ENCODE measurements around the gene OPHN1.

Gene OPHN1

DNA sequence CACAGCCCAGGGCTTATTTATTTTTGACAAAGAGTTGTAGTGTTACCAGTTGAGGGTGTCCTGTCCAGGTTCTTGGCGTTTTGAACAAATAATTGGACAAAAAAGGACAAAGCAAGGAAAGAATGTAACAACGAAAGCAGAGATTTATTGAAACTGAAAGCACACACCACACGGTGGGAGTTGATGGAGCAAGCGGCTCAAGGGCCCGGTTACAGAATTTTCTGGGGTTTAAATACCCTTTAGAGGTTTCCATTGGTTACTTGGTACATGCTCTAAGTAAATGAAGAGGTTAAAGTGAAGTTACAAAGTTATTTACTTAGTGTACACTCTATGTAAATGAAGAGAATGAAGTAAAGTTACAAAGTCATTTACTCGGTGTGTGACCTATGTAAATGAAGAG is 27.8 kb upstream of the OPHN1 start:
- no peak overlapping the region for H3K27ac ChIP-seq
- TF ChIP-seq, protein P1, sequence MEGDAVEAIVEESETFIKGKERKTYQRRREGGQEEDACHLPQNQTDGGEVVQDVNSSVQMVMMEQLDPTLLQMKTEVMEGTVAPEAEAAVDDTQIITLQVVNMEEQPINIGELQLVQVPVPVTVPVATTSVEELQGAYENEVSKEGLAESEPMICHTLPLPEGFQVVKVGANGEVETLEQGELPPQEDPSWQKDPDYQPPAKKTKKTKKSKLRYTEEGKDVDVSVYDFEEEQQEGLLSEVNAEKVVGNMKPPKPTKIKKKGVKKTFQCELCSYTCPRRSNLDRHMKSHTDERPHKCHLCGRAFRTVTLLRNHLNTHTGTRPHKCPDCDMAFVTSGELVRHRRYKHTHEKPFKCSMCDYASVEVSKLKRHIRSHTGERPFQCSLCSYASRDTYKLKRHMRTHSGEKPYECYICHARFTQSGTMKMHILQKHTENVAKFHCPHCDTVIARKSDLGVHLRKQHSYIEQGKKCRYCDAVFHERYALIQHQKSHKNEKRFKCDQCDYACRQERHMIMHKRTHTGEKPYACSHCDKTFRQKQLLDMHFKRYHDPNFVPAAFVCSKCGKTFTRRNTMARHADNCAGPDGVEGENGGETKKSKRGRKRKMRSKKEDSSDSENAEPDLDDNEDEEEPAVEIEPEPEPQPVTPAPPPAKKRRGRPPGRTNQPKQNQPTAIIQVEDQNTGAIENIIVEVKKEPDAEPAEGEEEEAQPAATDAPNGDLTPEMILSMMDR (conservative IDR thresholded peaks at IDR 0.05), result no peak
- TF ChIP-seq ZFX (IDR thresholded peaks at IDR 0.05), result no peak

DNA sequence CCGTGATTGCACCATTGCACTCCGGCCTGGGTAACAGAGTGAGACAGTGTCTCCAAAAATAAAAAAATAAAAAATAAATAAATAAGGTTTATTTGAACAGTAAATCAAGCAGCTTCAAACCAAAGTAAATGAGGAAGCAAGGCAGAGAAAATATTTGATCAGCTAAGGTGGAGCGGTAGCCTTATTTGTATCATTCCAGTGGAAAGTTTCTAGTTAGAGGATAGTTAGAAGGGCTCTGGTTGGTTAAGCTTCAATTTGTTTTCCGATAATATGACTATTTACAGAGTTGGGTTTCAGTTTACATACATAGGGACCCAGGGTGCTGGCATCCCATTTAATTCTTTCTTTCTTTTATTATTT is 21.8 kb upstream of the OPHN1 start:
- H3K27ac ChIP-seq, result peak overlapping the region; percentile 93
- TF ChIP-seq ZFX (IDR thresholded peaks at IDR 0.05), result no peak
- TF ChIP-seq, protein P1 (conservative IDR thresholded peaks at IDR 0.05), result no peak

DNA sequence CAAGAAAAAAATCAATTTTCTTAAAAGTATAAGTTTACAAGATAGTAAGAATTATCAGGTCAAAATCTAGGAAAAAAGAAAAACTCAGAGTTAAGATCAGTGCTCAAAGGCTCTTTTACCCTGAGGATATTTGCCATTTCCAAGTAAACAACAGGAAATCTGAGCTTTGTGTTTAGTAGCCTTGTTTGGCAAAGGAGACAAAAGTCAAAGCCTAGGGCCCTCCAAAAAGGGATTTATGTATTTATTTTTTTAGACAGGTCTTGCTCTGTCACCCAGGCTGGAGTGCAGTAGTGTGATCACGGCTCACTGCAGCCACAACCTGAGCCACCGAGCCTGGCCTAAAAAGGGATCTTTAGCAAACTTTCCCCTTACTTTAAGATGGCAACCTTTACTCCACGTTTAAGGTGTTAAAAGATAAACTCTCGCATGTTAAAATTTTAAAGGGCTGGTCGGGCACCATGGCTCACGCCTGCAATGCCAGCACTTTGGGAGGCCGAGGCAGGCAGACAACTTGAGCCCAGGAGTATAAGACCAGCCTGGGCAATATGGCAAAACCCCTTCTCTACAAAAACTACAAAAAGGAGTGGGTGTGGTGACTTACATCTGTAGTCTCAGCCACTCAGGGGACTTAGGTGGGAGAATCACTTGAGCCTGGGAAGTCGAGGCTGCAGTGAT is 21.3 kb upstream of the OPHN1 start:
- peak overlapping the region; percentile 93 for H3K27ac ChIP-seq
- TF ChIP-seq, protein P1 (conservative IDR thresholded peaks at IDR 0.05), result no peak
- TF ChIP-seq ZFX (IDR thresholded peaks at IDR 0.05), result no peak

DNA sequence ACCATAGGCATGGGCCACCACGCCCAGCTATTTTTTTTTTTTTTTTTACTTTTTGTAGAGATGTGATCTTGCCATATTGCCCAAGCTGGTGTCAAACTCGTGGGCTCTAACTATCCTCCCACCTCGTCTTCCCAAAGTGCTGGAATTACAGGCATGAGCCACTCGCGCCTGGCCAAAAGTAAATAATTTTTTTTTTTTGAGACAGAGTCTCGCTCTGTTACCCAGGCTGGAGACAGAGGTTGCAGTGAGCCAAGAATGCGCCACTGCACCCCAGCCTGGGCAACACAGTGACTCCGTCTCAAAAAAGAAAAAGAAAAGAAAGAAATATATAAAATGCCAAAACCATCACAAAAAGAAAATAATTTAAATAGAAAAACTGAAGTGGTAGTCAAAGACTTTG is 18.4 kb upstream of the OPHN1 start:
- peak overlapping the region; percentile 50; the same call in 1 of the 2 replicates for H3K27ac ChIP-seq
- TF ChIP-seq ZFX (IDR thresholded peaks at IDR 0.05), result no peak
- TF ChIP-seq, protein P1 (conservative IDR thresholded peaks at IDR 0.05), result no peak

GRCh38 chrX:68443155-68443868 is 10.0 kb upstream of the OPHN1 start:
- H3K27ac ChIP-seq, result no peak overlapping the region
- TF ChIP-seq, protein P1 (conservative IDR thresholded peaks at IDR 0.05), result no peak
- TF ChIP-seq ZFX (IDR thresholded peaks at IDR 0.05), result no peak

GRCh38 chrX:68440940-68441339 is 7.6 kb upstream of the OPHN1 start:
- TF ChIP-seq, protein P1 (conservative IDR thresholded peaks at IDR 0.05), result no peak
- no peak for TF ChIP-seq ZFX (IDR thresholded peaks at IDR 0.05)
- no peak overlapping the region for H3K27ac ChIP-seq

DNA sequence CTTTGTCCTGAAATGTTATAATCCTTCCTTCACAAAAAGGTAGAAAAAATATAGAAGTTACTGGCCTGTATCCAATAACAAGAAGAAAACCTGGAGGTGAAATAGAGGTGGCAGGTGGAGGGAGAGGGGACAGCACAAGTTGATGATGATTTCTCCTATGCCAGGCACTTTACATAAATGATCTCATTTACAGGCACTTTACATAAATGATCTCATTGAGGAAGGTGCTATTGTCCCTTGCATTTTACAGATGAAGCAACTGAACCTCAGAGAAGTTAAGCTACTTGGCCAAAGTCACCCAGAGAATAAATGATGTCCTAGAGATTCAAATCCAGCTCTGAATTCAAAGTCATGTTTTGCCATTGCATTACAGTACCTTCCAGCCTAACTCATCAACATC is 7.1 kb upstream of the OPHN1 start:
- no peak overlapping the region for H3K27ac ChIP-seq
- TF ChIP-seq, protein P1 (conservative IDR thresholded peaks at IDR 0.05), result no peak
- TF ChIP-seq ZFX (IDR thresholded peaks at IDR 0.05), result no peak

Data from C4-2B (cell line).